Mucosa of descending colon (tissue), 3 donors: ENCODE measurements around the gene GALNT12. TPM values are rescaled to one million over a fixed set of nuclear protein-coding genes. Genes with fewer than 3 reads are reported as not detected.

ENCODE experiments used
- ATAC-seq: fragments of 200-7000 bp; cut with Tn5 transposase; one replicate; pipeline ENCODE4 v1.9.1; 2020; ENCODE audit warnings: mild to moderate bottlenecking, moderate library complexity
- DNase-seq, 3 donors: peaks; one replicate each; pipeline ENCODE4 v3.0.0-alpha.2; 2020
- H3K36me3 ChIP-seq: fragments of 200-600 bp; one replicate; pipeline ENCODE4 v1.8.0; 2021; ENCODE audit warnings: low read depth, mild to moderate bottlenecking
- H3K4me1 ChIP-seq: fragments of 200-600 bp; one replicate; pipeline ENCODE4 v1.8.0; 2021; ENCODE audit warnings: low read depth, mild to moderate bottlenecking
- H3K4me3 ChIP-seq: fragments of 200-600 bp; one replicate; pipeline ENCODE4 v1.8.0; 2021; ENCODE audit warnings: mild to moderate bottlenecking
- H3K9me3 ChIP-seq: fragments of 200-600 bp; one replicate; pipeline ENCODE4 v1.8.0; 2021; ENCODE audit warnings: mild to moderate bottlenecking
- CTCF ChIP-seq: fragments of 200-600 bp; IDR thresholded peaks from one replicate; pipeline ENCODE4 v1.8.0; 2022; ENCODE audit warnings: antibody characterized with exemption, mild to moderate bottlenecking
- intact Hi-C, 2 donors: fragments of 100-400 bp; cut with DNase I in 1 of 2; cut with micrococcal nuclease in 1 of 2; formaldehyde crosslinking; loops; one replicate each; pipeline versions ENCODE4 v1.11.0 to v1.11.1; 2022; cut with DNase I, micrococcal nuclease
- long read RNA-seq, 2 donors: library from polyadenylated mRNA; unstranded; transcript quantifications; one replicate each; pipeline ENCODE4 v2.0.0, GENCODE V29; 2019 to 2021
- total RNA-seq, 3 donors: library from RNA; stranded (reverse); fragmentation: NEBNext Ultra II Directional in 2 of 3; extraction: Animal tissue kit (Norgen Biotek cat#: 25700) in 2 of 3; gene quantifications; one replicate each; pipeline versions ENCODE4 v1.2.1 to v1.2.4, GENCODE V29; 2021 to 2023
- donor health status: DM: no; HTN: no; CAD: no; lungs with moderate emphysema.
- donor health status: DM: no; HTN: no; CAD: no.
- donor health status: DM: no; HTN: yes; CAD: no.

GALNT12 gene
- 100 to 1,000 TPM in 2 of 3 donors, 10 to 100 TPM in 1; 54.6 to 139 (median 121) TPM for total RNA-seq
- long read RNA-seq, donor 1, transcript GALNT12-201 (10 exons, 2,735 nt) = major isoform, 129 of 161 reads
- long read RNA-seq, donor 1, partial matches to known transcripts = 15 of 161 reads
- long read RNA-seq, donor 1, other reads (novel, unspliced or antisense) = 17 of 161 reads
- long read RNA-seq, donor 2, partial matches to known transcripts = 4 of 4 reads
- long read RNA-seq, donor 2, other reads (novel, unspliced or antisense) = 0 of 4 reads

GRCh38 chr9:98807070-98807813, at the start of gene GALNT12:
TSS of gene GALNT12 (plus strand) at chr9:98807670. CDS start at chr9:98807699, 29 bp downstream.
- TF ChIP-seq CTCF = no peak
- peaks cover 35% of the 10 kb centered on the region for H3K4me1 ChIP-seq
- peak; percentile 71 to 83 (median 77) for DNase-seq

GRCh38 chr9:98760231-98760630, 47.2 kb upstream of the GALNT12 start:
- Histone ChIP-seq H3K36me3 (no peaks in the 10 kb centered on the region), H3K9me3 (peaks cover 7% of the 10 kb centered on the region), H3K4me1 (no peaks in the 10 kb centered on the region), H3K4me3 (no peak overlapping the region)
- intact Hi-C loops = no loop called here
- no peak for ATAC-seq
- no peak for TF ChIP-seq CTCF
- DNase-seq = no peak

More at GRCh38 chr9:98807070-98807813, at the start of gene GALNT12:
- H3K4me3 ChIP-seq = peak within 1 kb of the TSS; percentile 49
- intact Hi-C loops = no loop called here
- ATAC-seq = peak; percentile 69
- no peaks in the 10 kb centered on the region for H3K9me3 ChIP-seq
- no peaks in the 10 kb centered on the region for H3K36me3 ChIP-seq

GRCh38 chr9:98763986-98764745, 43.3 kb upstream of the GALNT12 start:
- no peak for DNase-seq
- Histone ChIP-seq H3K9me3 (peaks cover under 1% of the 10 kb centered on the region), H3K4me3 (no peak overlapping the region), H3K4me1 (no peaks in the 10 kb centered on the region), H3K36me3 (peaks cover 5% of the 10 kb centered on the region)
- intact Hi-C loops = no loop called here
- no peak for ATAC-seq
- no peak for TF ChIP-seq CTCF

GRCh38 chr9:98765256-98765655, 42.2 kb upstream of the GALNT12 start:
- Histone ChIP-seq H3K4me1 (no peaks in the 10 kb centered on the region), H3K4me3 (no peak overlapping the region), H3K36me3 (peaks cover 5% of the 10 kb centered on the region), H3K9me3 (no peaks in the 10 kb centered on the region)
- no peak for DNase-seq
- no peak for TF ChIP-seq CTCF
- ATAC-seq = no peak
- intact Hi-C loops = no loop called here

GRCh38 chr9:98766586-98766985, 40.9 kb upstream of the GALNT12 start:
- H3K4me3 ChIP-seq = no peak overlapping the region
- TF ChIP-seq CTCF = no peak
- H3K4me1 ChIP-seq = no peaks in the 10 kb centered on the region
- ATAC-seq (no peak), DNase-seq (no peak)
- no peaks in the 10 kb centered on the region for H3K9me3 ChIP-seq
- peaks cover 5% of the 10 kb centered on the region for H3K36me3 ChIP-seq
- intact Hi-C loops = no loop called here
